ENCODE results near the gene XXYLT1. TPM values are rescaled to one million over a fixed set of nuclear protein-coding genes. Genes with fewer than 3 reads are reported as not detected.

XXYLT1 gene
- total RNA-seq (2022; extraction: Qiagen RNA extraction): 10.6 to 12.7 TPM (median 11.4 TPM) in 5 replicates

GRCh38 chr3:195270817-195271409 lies at the start of gene XXYLT1:
Gene XXYLT1 (minus strand): TSS chr3:195271159. CDS start chr3:195271058, 101 bp downstream.

Other genes with a start within 250 kb of the XXYLT1 start
- gene ACAP2, start 171.9 kb upstream of the XXYLT1 start, total RNA-seq (2022; extraction: Qiagen RNA extraction): 5.8 to 10.6 TPM (median 9.2 TPM) in 5 replicates